ENCODE data around the gene TRIM22. TPM values are rescaled to one million over a fixed set of nuclear protein-coding genes. Genes with fewer than 3 reads are reported as not detected.

Gene TRIM22
- total RNA-seq, 1 donor from 2014 or later: 58.5 TPM

DNA sequence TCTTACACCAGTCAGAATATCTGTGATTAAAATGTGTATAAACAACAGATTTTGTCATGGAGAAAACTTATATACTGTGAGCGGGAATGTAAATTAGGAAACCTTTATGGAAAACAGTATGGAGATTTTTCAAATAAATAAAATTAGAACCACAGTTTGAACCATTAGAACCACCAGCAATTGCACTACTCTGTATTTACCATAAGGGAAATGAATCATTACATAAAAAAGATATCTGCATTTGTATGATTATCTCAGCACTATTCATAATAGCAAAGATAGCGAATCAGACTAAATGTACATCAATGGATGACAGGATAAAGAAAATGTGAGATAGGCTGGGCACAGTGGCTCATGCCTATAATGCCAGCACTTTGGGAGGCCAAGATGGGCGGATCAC, 57.0 kb downstream of the TRIM22 start:
- DNase-seq (ENCODE audit: low spot score): no peak

DNA sequence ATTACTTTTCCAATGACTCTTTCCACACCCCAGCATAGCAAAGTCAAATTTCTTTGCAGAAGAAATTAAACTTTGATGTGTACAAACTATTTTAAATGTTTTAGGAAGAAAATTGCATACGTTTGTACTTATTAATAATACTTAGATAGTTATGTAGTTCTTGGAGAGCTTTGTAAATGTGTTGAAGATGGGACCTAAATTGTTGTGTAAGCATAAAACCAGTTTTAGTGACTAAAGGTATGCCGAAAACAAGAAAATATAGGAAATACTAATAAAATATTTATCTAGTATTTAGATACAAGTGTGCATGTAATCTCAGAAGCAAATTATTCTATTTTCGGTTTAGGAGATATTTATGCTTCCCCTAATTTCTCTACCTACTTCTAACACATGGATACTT, 60.2 kb downstream of the TRIM22 start:
- no peak for DNase-seq (ENCODE audit: low spot score)

- no peak for DNase-seq (ENCODE audit: low spot score)
Observed at GRCh38 chr11:5753943-5754342, 64.4 kb downstream of the TRIM22 start, which contains the start of gene OR52N4. Gene OR52N4, plus strand, starts transcription at chr11:5754243. Its CDS starts 498 bp downstream, at chr11:5754741.

Other genes with a start within 250 kb of the TRIM22 start
- not detected for gene OR51I1, start 248.3 kb upstream of the TRIM22 start, total RNA-seq
- not detected for gene OR51I2, start 240.5 kb upstream of the TRIM22 start, total RNA-seq
- gene OR52D1, start 201.1 kb upstream of the TRIM22 start, total RNA-seq: not detected
- gene UBQLN3, start 179.8 kb upstream of the TRIM22 start, total RNA-seq: 0.22 TPM
- gene UBQLNL, start 173.1 kb upstream of the TRIM22 start, total RNA-seq: 0.19 TPM
- not detected for gene OR52H1, start 141.2 kb upstream of the TRIM22 start, total RNA-seq
- gene OR52B6, start 108.9 kb upstream of the TRIM22 start, total RNA-seq: not detected
- 1.4 TPM for gene TRIM6, start 93.2 kb upstream of the TRIM22 start, total RNA-seq
- 6.1 TPM for gene TRIM34, start 64.8 kb upstream of the TRIM22 start, total RNA-seq
- gene TRIM5, start 4.7 kb upstream of the TRIM22 start, total RNA-seq: 17.7 TPM
- not detected for gene OR56B1, start 46.7 kb downstream of the TRIM22 start, total RNA-seq
- not detected for gene OR52N4, start 64.5 kb downstream of the TRIM22 start, total RNA-seq
- 0.29 TPM for gene OR52N5, start 93.6 kb downstream of the TRIM22 start, total RNA-seq
- gene OR52N1, start 101.5 kb downstream of the TRIM22 start, total RNA-seq: 1.00 TPM
- gene OR52N2, start 119.1 kb downstream of the TRIM22 start, total RNA-seq: not detected
- gene OR52E6, start 152.1 kb downstream of the TRIM22 start, total RNA-seq: not detected
- not detected for gene OR52E8, start 167.9 kb downstream of the TRIM22 start, total RNA-seq
- gene OR52E4, start 190.8 kb downstream of the TRIM22 start, total RNA-seq: not detected
- not detected for gene OR52E5, start 203.4 kb downstream of the TRIM22 start, total RNA-seq

Measured in mesenteric fat pad (tissue), 1 donor.